Smooth muscle cell (in vitro differentiated cells): Measurements from ENCODE around the gene TEX11. TPM values are rescaled to one million over a fixed set of nuclear protein-coding genes. Genes with fewer than 3 reads are reported as not detected.

Source experiments
- DNase-seq: peaks from one replicate; lab custom pipeline; 2025; ENCODE audit not compliant: unreplicated experiment; lab: John Stamatoyannopoulos, UW
- H2AFZ ChIP-seq: fragments of 200-600 bp; sonication (generic); 2 replicates; pipeline ENCODE4 v1.6.0; 2016; ENCODE audit warnings: antibody characterized with exemption, low read depth, mild to moderate bottlenecking
- H3F3A ChIP-seq: fragments of 200-600 bp; sonication (generic); 2 replicates; pipeline ENCODE4 v1.6.0; 2017; ENCODE audit warnings: antibody characterized with exemption, low read depth
- H3K27ac ChIP-seq: fragments of 200-600 bp; sonication (generic); 2 replicates; pipeline ENCODE4 v1.5.1; 2016; ENCODE audit warnings: low read depth, mild to moderate bottlenecking
- H3K27me3 ChIP-seq: fragments of 200-600 bp; sonication (generic); 2 replicates; pipeline ENCODE4 v1.6.1; 2016; ENCODE audit warnings: low read depth, mild to moderate bottlenecking
- H3K36me3 ChIP-seq: fragments of 200-600 bp; sonication (generic); 2 replicates; pipeline ENCODE4 v1.5.1; 2016; ENCODE audit warnings: low read depth
- H3K4me1 ChIP-seq: fragments of 200-600 bp; sonication (generic); 2 replicates; pipeline ENCODE4 v1.5.1; 2016; ENCODE audit warnings: low read depth
- H3K4me2 ChIP-seq: fragments of 200-600 bp; sonication (generic); 2 replicates; pipeline ENCODE4 v1.6.0; 2016; ENCODE audit warnings: mild to moderate bottlenecking
- H3K4me3 ChIP-seq: fragments of 200-600 bp; sonication (generic); 2 replicates; pipeline ENCODE4 v1.5.1; 2016; ENCODE audit warnings: mild to moderate bottlenecking
- H3K79me2 ChIP-seq: fragments of 200-600 bp; sonication (generic); 2 replicates; pipeline ENCODE4 v1.6.0; 2016; ENCODE audit warnings: low read depth, mild to moderate bottlenecking
- H3K9ac ChIP-seq: fragments of 200-600 bp; sonication (generic); 2 replicates; pipeline ENCODE4 v1.6.0; 2016; ENCODE audit warnings: low read depth
- H3K9me3 ChIP-seq: fragments of 200-600 bp; sonication (generic); replicated peaks from 2 replicates; pipeline ENCODE4 v1.5.1; 2016; ENCODE audit warnings: low read depth
- H4K20me1 ChIP-seq: fragments of 200-600 bp; sonication (generic); 2 replicates; pipeline ENCODE4 v1.6.0; 2016; ENCODE audit warnings: low read depth
- WGBS: methylation state at CpG from one replicate; pipeline ENCODE4 v1.1.7; 2016; ENCODE audit warnings: low lambda C conversion rate; 5-methylcytosine and 5-hydroxymethylcytosine counted together
- polyA plus RNA-seq: library from polyadenylated mRNA; unstranded; fragments of >200 nt; fragmentation: Nextera tagmentation; extraction: Ambion mirVana; gene quantifications from 2 replicates; pipeline ENCODE4 v1.2.1, GENCODE V29; 2016
- total RNA-seq: library from RNA; depleted of rRNA; stranded (reverse); fragments of >200 nt; gene quantifications from 2 replicates; pipeline ENCODE4 v1.2.3, GENCODE V29; 2014
- TF ChIP-seq, protein P1 (sequence below): fragments of 200-600 bp; sonication (generic); IDR thresholded peaks from 2 replicates; pipeline ENCODE4 v1.5.1; 2017; ENCODE audit warnings: borderline replicate concordance, mild to moderate bottlenecking, antibody characterized with exemption; ENCODE audit not compliant: insufficient read depth, poor library complexity, severe bottlenecking

The TEX11 gene
- total and polyA plus RNA-seq, 2 experiments from 2014 or later = 0.40 to 1.2 TPM

DNA sequence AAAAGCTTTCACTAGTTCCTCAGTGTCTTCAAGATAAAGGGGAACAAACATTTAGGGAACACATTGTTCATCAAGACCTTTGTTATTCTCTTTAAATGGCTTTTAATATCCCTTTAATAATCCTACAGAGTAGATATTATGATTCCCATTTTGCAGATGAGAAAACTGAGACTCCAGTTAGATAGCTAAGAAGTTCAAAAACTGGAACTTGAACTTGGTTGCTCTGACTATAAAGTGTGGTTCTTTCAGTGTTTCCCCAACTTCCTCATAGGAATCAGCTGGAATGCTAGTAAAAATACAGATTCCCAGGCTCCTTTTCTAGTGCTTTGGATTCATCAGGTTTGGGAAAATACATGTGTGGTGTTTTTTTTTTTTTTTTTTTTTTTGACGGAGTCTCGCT is 426.2 kb downstream of the TEX11 start:
- peaks cover 18% of the 10 kb centered on the region for H4K20me1 ChIP-seq
- peak overlapping the region; percentile 81 for H3K4me2 ChIP-seq
- H2AFZ ChIP-seq = no peak overlapping the region
- no peak overlapping the region for H3K9ac ChIP-seq
- no peak overlapping the region for H3K4me3 ChIP-seq
- H3K4me1 ChIP-seq = peaks cover 44% of the 10 kb centered on the region
- TF ChIP-seq, protein P1, sequence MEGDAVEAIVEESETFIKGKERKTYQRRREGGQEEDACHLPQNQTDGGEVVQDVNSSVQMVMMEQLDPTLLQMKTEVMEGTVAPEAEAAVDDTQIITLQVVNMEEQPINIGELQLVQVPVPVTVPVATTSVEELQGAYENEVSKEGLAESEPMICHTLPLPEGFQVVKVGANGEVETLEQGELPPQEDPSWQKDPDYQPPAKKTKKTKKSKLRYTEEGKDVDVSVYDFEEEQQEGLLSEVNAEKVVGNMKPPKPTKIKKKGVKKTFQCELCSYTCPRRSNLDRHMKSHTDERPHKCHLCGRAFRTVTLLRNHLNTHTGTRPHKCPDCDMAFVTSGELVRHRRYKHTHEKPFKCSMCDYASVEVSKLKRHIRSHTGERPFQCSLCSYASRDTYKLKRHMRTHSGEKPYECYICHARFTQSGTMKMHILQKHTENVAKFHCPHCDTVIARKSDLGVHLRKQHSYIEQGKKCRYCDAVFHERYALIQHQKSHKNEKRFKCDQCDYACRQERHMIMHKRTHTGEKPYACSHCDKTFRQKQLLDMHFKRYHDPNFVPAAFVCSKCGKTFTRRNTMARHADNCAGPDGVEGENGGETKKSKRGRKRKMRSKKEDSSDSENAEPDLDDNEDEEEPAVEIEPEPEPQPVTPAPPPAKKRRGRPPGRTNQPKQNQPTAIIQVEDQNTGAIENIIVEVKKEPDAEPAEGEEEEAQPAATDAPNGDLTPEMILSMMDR = no peak
- DNase-seq = no peak
- H3K79me2 ChIP-seq = peaks cover 8% of the 10 kb centered on the region
- 60% methylated on average over 1 of the region's 2 CpGs for WGBS
- H3K27me3 ChIP-seq = no peaks in the 10 kb centered on the region
- H3F3A ChIP-seq = no peaks in the 10 kb centered on the region
- peak overlapping the region; percentile 99 for H3K27ac ChIP-seq
- no peaks in the 10 kb centered on the region for H3K9me3 ChIP-seq
- H3K36me3 ChIP-seq = no peaks in the 10 kb centered on the region

DNA sequence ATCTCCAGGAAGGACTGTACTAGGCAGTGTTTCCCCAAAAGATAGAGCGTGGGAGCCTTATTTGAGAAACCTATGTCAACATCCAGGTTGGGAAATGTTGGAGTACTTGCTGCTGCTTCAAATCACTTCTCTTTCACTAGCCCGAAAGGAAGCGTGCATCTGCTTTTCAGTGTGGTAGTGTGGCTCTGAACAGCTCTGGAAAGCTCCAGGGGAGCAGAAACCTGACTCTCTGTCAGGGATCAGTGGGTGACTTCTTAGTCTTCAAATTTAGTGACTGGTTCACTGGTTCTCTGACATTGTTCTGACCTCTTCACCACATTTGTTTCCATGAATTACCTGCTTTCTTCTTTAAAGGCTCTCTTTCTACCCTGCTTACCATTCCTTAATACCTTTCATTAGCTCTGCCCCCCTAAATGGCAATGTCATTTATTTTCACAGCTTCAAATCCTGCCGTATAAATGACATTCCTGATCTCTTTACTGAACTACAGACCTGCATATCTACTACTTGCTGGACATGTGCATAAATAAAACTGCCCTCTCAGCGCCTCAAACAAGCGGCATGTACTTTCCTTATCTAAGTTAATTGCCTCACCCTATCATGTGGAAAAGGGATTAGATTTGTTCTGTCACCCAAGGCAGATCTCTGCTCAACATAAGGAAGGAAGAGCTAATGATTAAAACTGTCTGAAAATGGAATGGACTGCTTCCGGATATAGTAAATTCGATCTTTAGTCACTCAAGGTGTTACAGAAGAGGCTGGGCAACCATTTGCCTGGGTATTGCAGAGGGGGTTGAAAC is 426.8 kb downstream of the TEX11 start:
- Histone ChIP-seq H3K4me1 (peaks cover 48% of the 10 kb centered on the region), H3K36me3 (no peaks in the 10 kb centered on the region), H3K27ac (peak overlapping the region; percentile 99), H3K9ac (peak overlapping the region; percentile 43), H3K4me3 (no peak overlapping the region), H3K79me2 (peaks cover 8% of the 10 kb centered on the region), H2AFZ (no peak overlapping the region), H3K9me3 (no peaks in the 10 kb centered on the region), H3K27me3 (no peaks in the 10 kb centered on the region), H3F3A (no peaks in the 10 kb centered on the region), H3K4me2 (peak overlapping the region; percentile 81), H4K20me1 (peaks cover 18% of the 10 kb centered on the region)
- DNase-seq = no peak
- TF ChIP-seq, protein P1 = no peak
- 48% methylated on average over 8 of the region's 8 CpGs for WGBS

DNA sequence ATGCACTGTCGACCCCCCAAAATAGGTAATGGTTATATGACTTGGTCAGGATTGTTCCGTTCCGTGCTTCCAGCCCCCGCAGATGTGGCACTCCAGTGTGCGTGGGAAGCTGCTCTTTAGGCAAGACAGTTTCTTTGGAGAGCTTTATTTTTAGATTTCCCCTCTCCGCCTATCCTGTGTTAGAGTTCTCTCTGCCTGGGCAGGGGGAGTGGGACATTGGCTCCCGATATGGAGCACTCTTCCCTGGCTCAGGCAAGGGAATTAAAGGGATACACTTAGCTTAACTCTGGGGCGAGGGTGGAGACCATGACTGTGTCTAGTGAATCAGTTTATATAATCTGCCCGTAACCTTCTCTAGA is 427.9 kb downstream of the TEX11 start:
- Histone ChIP-seq H3K9ac (peak overlapping the region; percentile 43), H3K27me3 (no peaks in the 10 kb centered on the region), H3K4me1 (peaks cover 54% of the 10 kb centered on the region), H3K27ac (peak overlapping the region; percentile 99), H2AFZ (no peak overlapping the region), H4K20me1 (peaks cover 14% of the 10 kb centered on the region), H3K4me2 (peak overlapping the region; percentile 81), H3K4me3 (no peak overlapping the region), H3K79me2 (peaks cover 8% of the 10 kb centered on the region), H3F3A (no peaks in the 10 kb centered on the region), H3K9me3 (no peaks in the 10 kb centered on the region), H3K36me3 (no peaks in the 10 kb centered on the region)
- WGBS = 41% methylated on average over 9 of the region's 9 CpGs
- TF ChIP-seq, protein P1 = no peak
- DNase-seq = no peak
